ENCODE results near the gene DPYSL3. TPM values are rescaled to one million over a fixed set of nuclear protein-coding genes. Genes with fewer than 3 reads are reported as not detected.

Gene DPYSL3
- total and polyA plus RNA-seq, 2 donors (not counting 3 experiments of a cell fraction or from before 2014, with no cell fraction given), result 80.3 to 146 TPM

DNA sequence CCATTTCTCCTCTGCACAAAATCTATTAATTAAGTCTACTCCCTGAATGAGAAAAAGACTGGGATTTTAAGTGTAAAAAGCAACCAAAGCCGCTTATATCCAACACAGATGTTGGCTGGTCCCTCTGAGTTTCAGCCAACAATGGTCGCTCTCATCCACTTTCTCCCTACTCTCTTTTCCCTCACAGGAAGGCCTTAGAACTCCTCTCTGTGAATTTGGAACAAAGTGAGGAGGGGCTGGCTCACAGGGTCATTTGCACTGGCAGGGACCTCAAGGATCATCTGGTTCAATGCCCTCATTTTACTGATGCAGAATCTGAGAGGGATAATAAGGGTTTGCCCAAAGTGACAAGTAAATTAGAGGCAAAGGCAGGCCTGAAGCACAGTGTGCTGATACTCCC, 64.0 kb downstream of the DPYSL3 start:
- dilution Hi-C loops (cut with MboI; ENCODE audit: extremely low pct_ligation_motif_present, low sequenced_read_pairs), result no loop called here

More for the DNA sequence above, 64.0 kb downstream of the DPYSL3 start:
- Histone ChIP-seq H3K79me2 (ENCODE audit: control insufficient read depth, insufficient read depth, low read length) (peaks cover 31% of the 10 kb centered on the region), H3K4me1 (ENCODE audit: control insufficient read depth, extremely low read depth, insufficient read depth, low read length) (no peaks in the 10 kb centered on the region), H3K27ac (ENCODE audit: insufficient read depth, low read depth, low read length) (no peak overlapping the region), H3K9me1 (replicated peaks; ENCODE audit: control insufficient read depth, extremely low read depth, insufficient read depth, low read length) (no peaks in the 10 kb centered on the region), H3K9ac (replicated peaks; ENCODE audit: extremely low read depth, insufficient read depth, low read length) (no peak overlapping the region), H3K36me3 (ENCODE audit: control insufficient read depth in 2 of 2, extremely low read depth in 1 of 2, insufficient read depth in 2 of 2, low read length in 2 of 2) (no peaks in the 10 kb centered on the region), H3K9me3 (replicated peaks; ENCODE audit: control insufficient read depth, insufficient read depth, low read length) (no peaks in the 10 kb centered on the region), H4K20me1 (replicated peaks; ENCODE audit: control insufficient read depth, extremely low read depth, insufficient read depth, low read length) (no peaks in the 10 kb centered on the region), H2AFZ (ENCODE audit: low read depth, low read length) (no peak overlapping the region), H3K4me3 (replicated peaks in 1 of 3; ENCODE audit: insufficient read depth in 1 of 3, low read depth in 1 of 3, low read length in 3 of 3) (no peak overlapping the region), H3K4me2 (ENCODE audit: insufficient read depth, low read length) (no peak overlapping the region), H3K27me3 (ENCODE audit: control insufficient read depth in 2 of 2, insufficient read depth in 2 of 2, low read length in 2 of 2) (no peaks in the 10 kb centered on the region)
- POLR2A ChIA-PET, result no interaction called here
- DNase-seq (ENCODE audit: low read depth, low spot score), result no peak
- CTCF ChIA-PET, result interaction anchor here (1.2 kb wide), 1 partner anchor 55 kb away, joined by 4 read pairs; no protein-coding TSS in a partner anchor
- BruUV-seq (replicated peaks), result no TSS peak
- FAIRE-seq, result no peak
- intact Hi-C loops (cut with micrococcal nuclease), result no loop called here
- no peak for TF ChIP-seq JUN (IDR thresholded peaks at IDR 0.05; ENCODE audit: borderline replicate concordance, insufficient read depth, insufficient read length, low read depth)
- TF ChIP-seq MYC (IDR thresholded peaks at IDR 0.05; ENCODE audit: low read depth, low read length), result no peak
- TF ChIP-seq MAX (IDR thresholded peaks at IDR 0.05; ENCODE audit: insufficient read depth, insufficient read length), result no peak
- no peak for TF ChIP-seq POLR2A (IDR thresholded peaks at IDR 0.05; ENCODE audit: low read depth, low read length)
- TF ChIP-seq POLR2AphosphoS5 (IDR thresholded peaks at IDR 0.05; ENCODE audit: insufficient read depth, low read depth, low read length), result no peak
- TF ChIP-seq CTCF (IDR thresholded peaks at IDR 0.05; ENCODE audit: extremely low read depth in 1 of 2, insufficient read depth in 1 of 2, low read depth in 1 of 2, low read length in 2 of 2), result no peak
- TF ChIP-seq GATA2 (IDR thresholded peaks at IDR 0.05; ENCODE audit: insufficient read depth, insufficient read length, low read depth, low read length), result no peak
- TF ChIP-seq EZH2 (IDR thresholded peaks at IDR 0.05; ENCODE audit: borderline replicate concordance, low read depth, low read length, severe bottlenecking), result no peak
- no peak for TF ChIP-seq FOS (IDR thresholded peaks at IDR 0.05; ENCODE audit: borderline replicate concordance, insufficient read depth, low read length)
